Measurements from ENCODE around the gene DEFB128. TPM values are rescaled to one million over a fixed set of nuclear protein-coding genes. Genes with fewer than 3 reads are reported as not detected.

The DEFB128 gene
- total and polyA plus RNA-seq, 10 of the 15 experiments (the other 5 are each of a cell fraction or from before 2014, with no cell fraction given), result not detected

- POLR2A ChIA-PET, result no interaction called here
- no peak for ATAC-seq
- no peaks in the 10 kb centered on the region for H3K4me1 ChIP-seq (ENCODE audit: control insufficient read depth, insufficient read depth, low read length)
- H3K27me3 ChIP-seq (replicated peaks in 1 of 2; ENCODE audit: control insufficient read depth in 2 of 2, insufficient read depth in 2 of 2, low read length in 1 of 2), result no peaks in the 10 kb centered on the region
- no peak overlapping the region for H3K4me2 ChIP-seq (ENCODE audit: control insufficient read depth, insufficient read depth)
- no TSS peak for BruUV-seq (replicated peaks)
- no peak for FAIRE-seq
- H3K79me2 ChIP-seq (ENCODE audit: control insufficient read depth, insufficient read depth, low read length), result no peaks in the 10 kb centered on the region
- RAD21 ChIA-PET (ENCODE audit: unreplicated experiment), result no interaction called here
- DNase-seq (ENCODE audit: low read depth, low spot score), result no peak
- no peak overlapping the region for H3K4me3 ChIP-seq
- in situ Hi-C loops (cut with MboI), result no loop called here
- no peaks in the 10 kb centered on the region for H3K36me3 ChIP-seq (ENCODE audit: control insufficient read depth in 2 of 2, insufficient read depth in 2 of 2, low read length in 1 of 2)
- H2AFZ ChIP-seq (ENCODE audit: control insufficient read depth, low read depth, low read length), result no peak overlapping the region
- 31% methylated on average over 3 of the region's 3 CpGs for WGBS (ENCODE audit: insufficient coverage, insufficient replicate concordance, low lambda C conversion rate, missing lambda C conversion rate)
- no peak overlapping the region for H3K9ac ChIP-seq (ENCODE audit: control insufficient read depth, insufficient read depth, low read length)
- no peak overlapping the region for H3K27ac ChIP-seq (ENCODE audit: control insufficient read depth, insufficient read depth)
- H4K20me1 ChIP-seq (ENCODE audit: control insufficient read depth, insufficient read depth), result no peaks in the 10 kb centered on the region
- CTCF ChIA-PET, result interaction anchor here (0.9 to 2.0 kb wide), 3 partner anchors 14 to 127 kb away, joined by 3 to 11 read pairs (median 7); no protein-coding TSS in a partner anchor
- intact Hi-C loops (cut with micrococcal nuclease; ENCODE audit: unreplicated experiment), result no loop called here
- SMC1A ChIA-PET (ENCODE audit: uncharacterized antibody, unreplicated experiment), result interaction anchor here (0.8 to 0.9 kb wide), 2 partner anchors 10 to 39 kb away, joined by 3 to 4 read pairs; no protein-coding TSS in a partner anchor
- TF ChIP-seq MXI1 (IDR thresholded peaks at IDR 0.05; ENCODE audit: low read depth, low read length), result no peak
- TF ChIP-seq TBL1XR1 (IDR thresholded peaks at IDR 0.05; ENCODE audit: low read depth, low read length), result no peak
- TF ChIP-seq RBBP5 (conservative IDR thresholded peaks at IDR 0.05), result no peak
- no peaks in the 10 kb centered on the region for H3K9me3 ChIP-seq (replicated peaks; ENCODE audit: control insufficient read depth, insufficient read depth, low read length)
Measured at GRCh38 chr20:227439-228105, 38.1 kb upstream of the DEFB128 start.

DNA sequence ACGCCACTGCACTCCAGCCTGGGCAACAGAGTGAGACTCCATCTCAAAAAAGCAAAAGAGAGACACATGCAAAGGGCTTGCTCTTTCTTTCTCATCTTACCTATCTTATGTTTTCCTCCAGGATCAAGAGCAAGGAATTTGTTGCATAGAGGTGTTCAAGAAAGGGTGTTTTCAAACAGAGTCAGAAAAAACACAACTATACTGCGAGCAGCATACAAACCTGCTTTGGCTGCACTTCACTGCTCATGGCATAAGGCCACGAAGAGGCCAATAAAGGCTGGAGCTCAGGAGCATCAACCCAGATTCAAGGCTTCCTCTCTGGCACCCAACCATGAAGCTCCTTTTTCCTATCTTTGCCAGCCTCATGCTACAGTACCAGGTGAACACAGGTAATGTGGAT, 37.4 kb upstream of the DEFB128 start, which contains the start of gene DEFB129:
Gene DEFB129 (plus strand): TSS at position 301 of the 400 bp plus-strand sequence. CDS start 31 bp downstream, at position 332.
- SMC1A ChIA-PET (ENCODE audit: uncharacterized antibody, unreplicated experiment), result interaction anchor here (0.8 to 1.7 kb wide), 3 partner anchors 11 to 39 kb away, joined by 3 to 5 read pairs (median 4); no protein-coding TSS in a partner anchor
- RAD21 ChIA-PET (ENCODE audit: unreplicated experiment), result no interaction called here
- ATAC-seq (no peak), FAIRE-seq (no peak), DNase-seq (ENCODE audit: low read depth, low spot score) (no peak)
- Histone ChIP-seq H3K9ac (ENCODE audit: control insufficient read depth, insufficient read depth, low read length) (no peak within 1 kb of the TSS), H2AFZ (ENCODE audit: control insufficient read depth, low read depth, low read length) (no peak within 1 kb of the TSS), H3K4me3 (no peak within 1 kb of the TSS), H3K27ac (ENCODE audit: control insufficient read depth, insufficient read depth) (no peak within 1 kb of the TSS), H4K20me1 (ENCODE audit: control insufficient read depth, insufficient read depth) (no peaks in the 10 kb centered on the region), H3K36me3 (ENCODE audit: control insufficient read depth in 2 of 2, insufficient read depth in 2 of 2, low read length in 1 of 2) (no peaks in the 10 kb centered on the region), H3K4me1 (ENCODE audit: control insufficient read depth, insufficient read depth, low read length) (no peaks in the 10 kb centered on the region), H3K27me3 (replicated peaks in 1 of 2; ENCODE audit: control insufficient read depth in 2 of 2, insufficient read depth in 2 of 2, low read length in 1 of 2) (no peaks in the 10 kb centered on the region), H3K79me2 (ENCODE audit: control insufficient read depth, insufficient read depth, low read length) (no peaks in the 10 kb centered on the region), H3K9me3 (replicated peaks; ENCODE audit: control insufficient read depth, insufficient read depth, low read length) (no peaks in the 10 kb centered on the region), H3K4me2 (ENCODE audit: control insufficient read depth, insufficient read depth) (no peak within 1 kb of the TSS)
- 40% methylated on average over 3 of the region's 3 CpGs for WGBS (ENCODE audit: insufficient coverage, insufficient replicate concordance, low lambda C conversion rate, missing lambda C conversion rate)
- CTCF ChIA-PET, result interaction anchor here (1.9 to 2.0 kb wide), 2 partner anchors 13 to 39 kb away, joined by 7 to 11 read pairs; no protein-coding TSS in a partner anchor
- POLR2A ChIA-PET, result no interaction called here
- BruUV-seq (replicated peaks), result no TSS peak
- in situ Hi-C loops (cut with MboI), result no loop called here
- intact Hi-C loops (cut with micrococcal nuclease; ENCODE audit: unreplicated experiment), result no loop called here
- TF ChIP-seq PRDM15 (CRISPR knock-in tag; IDR thresholded peaks at IDR 0.05), result no peak
- TF ChIP-seq HDGF (IDR thresholded peaks at IDR 0.05), result no peak
- no peak for TF ChIP-seq ELK1 (IDR thresholded peaks at IDR 0.05; ENCODE audit: low read depth, low read length)
- no peak for TF ChIP-seq ZNF217 (IDR thresholded peaks at IDR 0.05)
- TF ChIP-seq ESRRA (IDR thresholded peaks at IDR 0.05; ENCODE audit: low read length), result no peak
- TF ChIP-seq BCL11A (IDR thresholded peaks at IDR 0.05; ENCODE audit: low read depth, low read length), result no peak
- no peak for TF ChIP-seq SMAD5 (IDR thresholded peaks at IDR 0.05; ENCODE audit: low read depth)
- no peak for TF ChIP-seq ZBTB33 (IDR thresholded peaks at IDR 0.05)

Data from GM12878 (cell line).